Measurements from ENCODE around the gene RBMY1D. TPM values are rescaled to one million over a fixed set of nuclear protein-coding genes. Genes with fewer than 3 reads are reported as not detected.

The RBMY1D gene
- polyA plus RNA-seq, 3 donors = not detected

- intact Hi-C loops (cut with micrococcal nuclease) = no loop called here
- 67% methylated on average over 3 of the region's 7 CpGs for WGBS (ENCODE audit: insufficient coverage)
- H4K20me1 ChIP-seq (ENCODE audit: insufficient read depth, low read length) = no peaks in the 10 kb centered on the region
- H3K4me2 ChIP-seq (replicated peaks; ENCODE audit: extremely low read depth, low read length, poor library complexity, severe bottlenecking) = no peak overlapping the region
- Mint-ChIP-seq H3K9me3 (peaks cover 0 to 5% (median 0%) of the 10 kb centered on the region in 7 donors), H3K4me1 (no peaks in the 10 kb centered on the region), H3K27me3 (ENCODE audit: low read depth in 3 of 3) (no peaks in the 10 kb centered on the region), H3K36me3 (no peaks in the 10 kb centered on the region), H3K4me3 (no peak overlapping the region), H3K27ac (no peak overlapping the region)
- no peak for DNase-seq
- H3K27me3 ChIP-seq (ENCODE audit: control insufficient read depth in 2 of 2, insufficient read depth in 2 of 2, low read length in 2 of 2) = no peaks in the 10 kb centered on the region
- TF ChIP-seq, protein P1, sequence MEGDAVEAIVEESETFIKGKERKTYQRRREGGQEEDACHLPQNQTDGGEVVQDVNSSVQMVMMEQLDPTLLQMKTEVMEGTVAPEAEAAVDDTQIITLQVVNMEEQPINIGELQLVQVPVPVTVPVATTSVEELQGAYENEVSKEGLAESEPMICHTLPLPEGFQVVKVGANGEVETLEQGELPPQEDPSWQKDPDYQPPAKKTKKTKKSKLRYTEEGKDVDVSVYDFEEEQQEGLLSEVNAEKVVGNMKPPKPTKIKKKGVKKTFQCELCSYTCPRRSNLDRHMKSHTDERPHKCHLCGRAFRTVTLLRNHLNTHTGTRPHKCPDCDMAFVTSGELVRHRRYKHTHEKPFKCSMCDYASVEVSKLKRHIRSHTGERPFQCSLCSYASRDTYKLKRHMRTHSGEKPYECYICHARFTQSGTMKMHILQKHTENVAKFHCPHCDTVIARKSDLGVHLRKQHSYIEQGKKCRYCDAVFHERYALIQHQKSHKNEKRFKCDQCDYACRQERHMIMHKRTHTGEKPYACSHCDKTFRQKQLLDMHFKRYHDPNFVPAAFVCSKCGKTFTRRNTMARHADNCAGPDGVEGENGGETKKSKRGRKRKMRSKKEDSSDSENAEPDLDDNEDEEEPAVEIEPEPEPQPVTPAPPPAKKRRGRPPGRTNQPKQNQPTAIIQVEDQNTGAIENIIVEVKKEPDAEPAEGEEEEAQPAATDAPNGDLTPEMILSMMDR (IDR thresholded peaks at IDR 0.05) = no peak
- no peak overlapping the region for H2AFZ ChIP-seq (ENCODE audit: insufficient read depth, low read depth, low read length, poor library complexity, severe bottlenecking)
- no peaks in the 10 kb centered on the region for H3K36me3 ChIP-seq (replicated peaks in 1 of 2; ENCODE audit: control insufficient read depth in 1 of 2, insufficient read depth in 2 of 2, low read length in 2 of 2)
- peaks cover 0 to 5% of the 10 kb centered on the region in 2 donors for H3K9me3 ChIP-seq (replicated peaks in 1 of 2; ENCODE audit: control insufficient read depth in 1 of 2, insufficient read depth in 1 of 2, low read length in 2 of 2)
- H3K4me3 ChIP-seq (replicated peaks in 1 of 3; ENCODE audit: low read depth in 2 of 3, low read length in 3 of 3) = no peak overlapping the region
- H3K9ac ChIP-seq (ENCODE audit: insufficient read depth, low read length, poor library complexity, severe bottlenecking) = no peak overlapping the region
- H3K79me2 ChIP-seq (ENCODE audit: insufficient read depth, low read length) = no peaks in the 10 kb centered on the region
- H3K4me1 ChIP-seq (ENCODE audit: control insufficient read depth in 1 of 2, insufficient read depth in 2 of 2, low read length in 2 of 2) = no peaks in the 10 kb centered on the region
- H3K27ac ChIP-seq (ENCODE audit: low read depth in 1 of 2, low read length in 2 of 2) = no peak overlapping the region
Observed at GRCh38 chrY:21835052-21835451, 59.3 kb downstream of the RBMY1D start.

Other genes with a start within 250 kb of the RBMY1D start
- gene RBMY1E, start 23.5 kb upstream of the RBMY1D start, polyA plus RNA-seq = not detected

Measured in CD14-positive monocyte (primary cell).